RCC 7860 (cell line): Measurements from ENCODE around the gene CLK2.
"Not testable (repeated sequence)": the region's sequence is repeated elsewhere in the genome, so short reads cannot be mapped to it uniquely, and the experiment has no call there.

Experiments used
- DNase-seq: peaks from one replicate; pipeline ENCODE4 v3.0.0-alpha.2; 2015; ENCODE audit warnings: low spot score
- FAIRE-seq: peaks from 2 replicates; lab custom pipeline; 2012; peaks lifted over from hg19 to GRCh38; lab: Jason Lieb, UNC

The CLK2 gene

GRCh38 chr1:155297384-155297783 is 24.1 kb upstream of the CLK2 start:
- DNase-seq, result no peak
- no peak for FAIRE-seq

- DNase-seq, result no peak
- no peak for FAIRE-seq
These were observed 23.4 kb upstream of the CLK2 start for GRCh38 chr1:155296661-155297060.

- DNase-seq (no peak), FAIRE-seq (no peak)
These were observed 22.6 kb upstream of the CLK2 start for GRCh38 chr1:155295942-155296267.

GRCh38 chr1:155295183-155295941 is 22.1 kb upstream of the CLK2 start:
- no peak for FAIRE-seq
- no peak for DNase-seq

- no peak for FAIRE-seq
- DNase-seq, result no peak
These were observed 21.3 kb upstream of the CLK2 start for GRCh38 chr1:155294520-155295182.

GRCh38 chr1:155293086-155293749 is 19.9 kb upstream of the CLK2 start:
- no peak for DNase-seq
- no peak for FAIRE-seq

GRCh38 chr1:155291006-155291405 is 17.7 kb upstream of the CLK2 start:
- not testable (repeated sequence) for FAIRE-seq, DNase-seq

GRCh38 chr1:155287987-155288543 is 14.8 kb upstream of the CLK2 start:
- DNase-seq (no peak), FAIRE-seq (no peak)

- DNase-seq, result no peak
- no peak for FAIRE-seq
These were observed 13.2 kb upstream of the CLK2 start for GRCh38 chr1:155286544-155286943.

- FAIRE-seq, result no peak
- DNase-seq, result no peak
These were observed 12.3 kb upstream of the CLK2 start for GRCh38 chr1:155285631-155286044.

- FAIRE-seq (no peak), DNase-seq (no peak)
These were observed 11.8 kb upstream of the CLK2 start for GRCh38 chr1:155285063-155285462.

- FAIRE-seq (no peak), DNase-seq (no peak)
These were observed 11.2 kb upstream of the CLK2 start for GRCh38 chr1:155284476-155284875.

- DNase-seq, result no peak
- FAIRE-seq, result no peak
These were observed 9.3 kb upstream of the CLK2 start for GRCh38 chr1:155282488-155283091.

- no peak for DNase-seq
- FAIRE-seq, result no peak
These were observed 6.0 kb upstream of the CLK2 start for GRCh38 chr1:155279268-155279667.

- FAIRE-seq, result no peak
- no peak for DNase-seq
These were observed 5.4 kb upstream of the CLK2 start for GRCh38 chr1:155278689-155279160.

GRCh38 chr1:155277902-155278688 is 4.8 kb upstream of the CLK2 start:
- DNase-seq (peak; percentile 7), FAIRE-seq (no peak)

- DNase-seq, result peak; percentile 90
- no peak for FAIRE-seq
These were observed 4.0 kb upstream of the CLK2 start, which contains the start of gene HCN3 for GRCh38 chr1:155277070-155277901. HCN3 (plus strand) TSS chr1:155277463; CDS start chr1:155277591, 128 bp downstream.

- FAIRE-seq (no peak), DNase-seq (peak; percentile 29)
These were observed 600 bp downstream of the CLK2 start for GRCh38 chr1:155272466-155273342.
